GM18507 (cell line): ENCODE measurements around the gene PARP14.
"Not testable (repeated sequence)": the region's sequence is repeated elsewhere in the genome, so short reads cannot be mapped to it uniquely, and the experiment has no call there.

Source experiments
- DNase-seq: peaks from one replicate; pipeline ENCODE4 v3.0.0; 2011; ENCODE audit warnings: low read depth; ENCODE audit not compliant: insufficient read length; ENCODE audit errors: extremely low spot score
- FAIRE-seq: peaks from 2 replicates; lab custom pipeline; 2011; peaks lifted over from hg19 to GRCh38; lab: Jason Lieb, UNC

The PARP14 gene, protein sequence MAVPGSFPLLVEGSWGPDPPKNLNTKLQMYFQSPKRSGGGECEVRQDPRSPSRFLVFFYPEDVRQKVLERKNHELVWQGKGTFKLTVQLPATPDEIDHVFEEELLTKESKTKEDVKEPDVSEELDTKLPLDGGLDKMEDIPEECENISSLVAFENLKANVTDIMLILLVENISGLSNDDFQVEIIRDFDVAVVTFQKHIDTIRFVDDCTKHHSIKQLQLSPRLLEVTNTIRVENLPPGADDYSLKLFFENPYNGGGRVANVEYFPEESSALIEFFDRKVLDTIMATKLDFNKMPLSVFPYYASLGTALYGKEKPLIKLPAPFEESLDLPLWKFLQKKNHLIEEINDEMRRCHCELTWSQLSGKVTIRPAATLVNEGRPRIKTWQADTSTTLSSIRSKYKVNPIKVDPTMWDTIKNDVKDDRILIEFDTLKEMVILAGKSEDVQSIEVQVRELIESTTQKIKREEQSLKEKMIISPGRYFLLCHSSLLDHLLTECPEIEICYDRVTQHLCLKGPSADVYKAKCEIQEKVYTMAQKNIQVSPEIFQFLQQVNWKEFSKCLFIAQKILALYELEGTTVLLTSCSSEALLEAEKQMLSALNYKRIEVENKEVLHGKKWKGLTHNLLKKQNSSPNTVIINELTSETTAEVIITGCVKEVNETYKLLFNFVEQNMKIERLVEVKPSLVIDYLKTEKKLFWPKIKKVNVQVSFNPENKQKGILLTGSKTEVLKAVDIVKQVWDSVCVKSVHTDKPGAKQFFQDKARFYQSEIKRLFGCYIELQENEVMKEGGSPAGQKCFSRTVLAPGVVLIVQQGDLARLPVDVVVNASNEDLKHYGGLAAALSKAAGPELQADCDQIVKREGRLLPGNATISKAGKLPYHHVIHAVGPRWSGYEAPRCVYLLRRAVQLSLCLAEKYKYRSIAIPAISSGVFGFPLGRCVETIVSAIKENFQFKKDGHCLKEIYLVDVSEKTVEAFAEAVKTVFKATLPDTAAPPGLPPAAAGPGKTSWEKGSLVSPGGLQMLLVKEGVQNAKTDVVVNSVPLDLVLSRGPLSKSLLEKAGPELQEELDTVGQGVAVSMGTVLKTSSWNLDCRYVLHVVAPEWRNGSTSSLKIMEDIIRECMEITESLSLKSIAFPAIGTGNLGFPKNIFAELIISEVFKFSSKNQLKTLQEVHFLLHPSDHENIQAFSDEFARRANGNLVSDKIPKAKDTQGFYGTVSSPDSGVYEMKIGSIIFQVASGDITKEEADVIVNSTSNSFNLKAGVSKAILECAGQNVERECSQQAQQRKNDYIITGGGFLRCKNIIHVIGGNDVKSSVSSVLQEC (N-terminal part only)

DNA sequence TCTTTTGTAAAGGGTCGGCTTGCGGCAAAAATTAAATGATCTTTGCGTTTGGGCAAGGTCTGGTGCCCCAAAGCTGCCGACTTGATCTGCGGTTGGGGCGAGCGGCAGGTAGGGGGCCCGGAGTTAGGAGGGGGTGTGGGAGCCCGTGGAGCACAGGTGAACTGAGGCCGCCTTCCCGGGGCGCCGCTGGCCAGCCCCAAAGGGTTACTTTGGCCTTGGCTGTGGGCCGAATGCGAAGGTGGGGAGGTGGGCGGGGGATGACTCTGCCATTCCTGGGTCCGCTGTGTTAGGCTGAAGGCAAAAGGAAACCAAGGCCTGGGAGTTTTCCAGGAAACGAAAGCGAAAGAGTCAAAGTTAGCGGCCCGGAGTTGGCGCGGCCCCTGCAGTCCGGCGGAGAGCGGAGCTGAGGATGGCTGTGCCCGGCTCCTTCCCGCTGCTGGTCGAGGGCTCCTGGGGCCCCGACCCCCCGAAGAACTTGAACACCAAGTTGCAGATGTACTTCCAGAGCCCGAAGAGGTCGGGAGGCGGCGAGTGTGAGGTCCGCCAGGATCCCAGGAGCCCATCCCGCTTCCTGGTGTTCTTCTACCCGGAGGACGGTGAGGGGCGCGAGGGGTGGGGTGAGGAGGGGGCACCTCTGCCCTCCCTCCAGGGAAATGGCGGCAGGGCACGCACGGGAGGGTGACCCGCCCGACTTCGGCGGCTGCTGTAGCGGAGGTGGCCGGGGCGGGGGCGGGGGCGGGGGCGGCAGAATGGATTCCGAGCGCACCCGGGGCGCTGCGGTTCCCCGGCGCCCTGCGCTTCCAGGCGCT, at the start of gene PARP14:
TSS of gene PARP14 (plus strand) at position 365 of the 809 bp plus-strand sequence. CDS start at position 410, 45 bp downstream.
- FAIRE-seq (no peak), DNase-seq (no peak)

GRCh38 chr3:122635789-122636188, 44.9 kb upstream of the PARP14 start:
- FAIRE-seq, result no peak
- DNase-seq, result no peak

DNA sequence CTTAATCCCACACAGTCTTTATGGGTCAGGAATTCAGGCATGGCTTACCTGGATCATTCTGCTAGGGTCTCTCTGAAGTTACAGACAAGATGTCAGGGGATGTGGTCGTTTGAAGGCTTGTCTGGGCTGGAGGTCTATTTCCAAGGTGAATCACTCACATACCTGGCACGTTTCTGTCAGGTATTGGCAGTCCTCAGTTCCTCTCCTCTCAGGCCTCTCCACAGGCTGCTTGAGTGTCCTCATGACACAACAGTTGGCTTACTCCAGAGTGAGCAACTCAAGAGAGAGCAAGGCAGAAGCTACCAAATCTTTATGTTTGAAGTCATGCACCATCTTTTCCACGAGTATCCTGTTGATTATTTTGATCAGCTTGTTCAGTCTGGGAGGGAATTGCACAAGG, 43.9 kb upstream of the PARP14 start:
- no peak for FAIRE-seq

GRCh38 chr3:122640437-122640999, 40.1 kb upstream of the PARP14 start:
- FAIRE-seq (no peak), DNase-seq (no peak)

More for the DNA sequence above, 43.9 kb upstream of the PARP14 start:
- DNase-seq, result no peak

DNA sequence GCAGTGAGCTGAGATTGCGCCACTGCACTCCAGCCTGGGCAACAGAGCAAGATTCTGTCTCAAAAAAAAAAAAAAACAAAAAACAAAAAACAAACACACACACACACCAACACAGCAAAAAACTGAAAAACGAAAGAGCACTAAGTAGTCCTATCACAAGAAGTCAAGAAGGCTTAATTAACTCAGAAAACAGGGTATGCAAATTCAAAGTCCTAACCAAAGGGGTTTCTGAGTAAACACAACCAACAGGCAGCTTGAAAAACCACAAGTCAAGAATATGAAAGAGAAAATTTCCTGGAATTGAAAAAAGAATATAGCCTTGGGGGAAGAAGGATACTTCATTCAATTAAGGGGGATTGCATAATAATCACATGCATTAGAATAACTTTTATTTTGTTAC, 37.7 kb upstream of the PARP14 start:
- peak; percentile 84 for FAIRE-seq
- no peak for DNase-seq

- no peak for DNase-seq
- peak; percentile 71 for FAIRE-seq
Measured at GRCh38 chr3:122646146-122646988, 34.3 kb upstream of the PARP14 start.

DNA sequence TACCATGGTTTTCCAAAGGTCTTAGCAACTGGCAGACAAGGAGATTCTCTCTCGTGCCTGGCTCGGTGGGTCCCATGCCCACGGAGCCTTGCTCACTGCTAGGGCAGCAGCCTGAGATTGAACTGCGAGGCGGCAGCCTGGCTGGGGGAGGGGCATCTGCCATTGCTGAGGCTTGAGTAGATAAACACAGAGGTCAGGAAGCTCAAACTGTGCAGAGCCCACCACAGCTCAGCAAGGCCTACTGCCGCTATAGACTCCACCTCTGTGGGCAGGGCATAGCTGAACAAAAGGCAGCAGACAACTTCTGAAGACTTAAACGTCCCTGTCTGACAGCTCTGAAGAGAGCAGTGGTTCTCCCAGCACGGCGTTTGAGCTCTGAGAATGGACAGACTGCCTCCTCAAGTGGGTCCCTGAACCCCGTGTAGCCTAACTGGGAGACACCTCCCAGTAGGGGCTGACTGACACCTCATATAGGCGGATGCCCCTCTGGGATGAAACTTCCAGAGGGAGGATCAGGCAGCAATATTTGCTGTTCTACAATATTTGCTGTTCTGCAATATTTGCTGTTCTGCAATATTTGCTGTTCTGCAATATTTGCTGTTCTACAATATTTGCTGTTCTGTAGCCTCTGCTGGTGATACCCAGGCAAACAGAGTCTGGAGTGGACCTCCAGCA, 29.3 kb upstream of the PARP14 start:
- DNase-seq, FAIRE-seq: not testable (repeated sequence)

DNA sequence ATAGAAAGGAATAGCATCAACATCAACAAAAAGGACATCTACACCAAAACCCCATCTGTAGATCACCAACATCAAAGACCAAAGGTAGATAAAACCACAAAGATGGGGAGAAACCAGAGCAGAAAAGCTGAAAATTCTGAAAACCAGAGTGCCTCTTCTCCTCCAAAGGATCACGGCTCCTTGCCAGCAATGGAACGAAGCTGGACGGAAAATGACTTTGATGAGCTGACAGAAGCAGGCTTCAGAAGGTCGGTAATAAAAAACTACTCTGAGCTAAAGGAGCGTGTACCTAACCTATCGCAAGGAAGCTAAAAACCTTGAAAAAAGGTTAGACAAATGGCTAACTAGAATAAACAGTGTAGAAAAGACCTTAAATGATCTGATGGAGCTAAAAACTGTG, 28.7 kb upstream of the PARP14 start:
- not testable (repeated sequence) for DNase-seq, FAIRE-seq

DNA sequence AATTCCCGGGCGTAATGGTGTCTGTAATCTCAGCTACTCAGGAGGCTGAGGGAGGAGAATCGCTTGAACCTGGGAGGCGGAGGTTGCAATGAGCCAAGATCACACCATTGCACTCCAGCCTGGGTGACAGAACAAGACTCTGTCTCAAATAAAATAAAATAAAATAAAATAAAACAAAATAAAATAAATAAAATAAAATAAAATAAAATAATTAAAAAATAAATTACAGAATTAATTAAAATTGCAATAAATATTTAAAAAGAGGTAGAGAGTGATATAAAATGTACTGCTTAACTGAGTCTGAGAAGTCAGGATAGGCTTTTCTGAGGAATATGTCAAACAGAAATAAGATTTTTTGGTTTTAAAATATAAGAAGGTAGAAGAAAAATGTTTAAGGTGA, 22.3 kb upstream of the PARP14 start:
- not testable (repeated sequence) for FAIRE-seq

GRCh38 chr3:122660297-122660974, 20.2 kb upstream of the PARP14 start:
- FAIRE-seq (no peak), DNase-seq (no peak)

More for the DNA sequence above, 22.3 kb upstream of the PARP14 start:
- not testable (repeated sequence) for DNase-seq

DNA sequence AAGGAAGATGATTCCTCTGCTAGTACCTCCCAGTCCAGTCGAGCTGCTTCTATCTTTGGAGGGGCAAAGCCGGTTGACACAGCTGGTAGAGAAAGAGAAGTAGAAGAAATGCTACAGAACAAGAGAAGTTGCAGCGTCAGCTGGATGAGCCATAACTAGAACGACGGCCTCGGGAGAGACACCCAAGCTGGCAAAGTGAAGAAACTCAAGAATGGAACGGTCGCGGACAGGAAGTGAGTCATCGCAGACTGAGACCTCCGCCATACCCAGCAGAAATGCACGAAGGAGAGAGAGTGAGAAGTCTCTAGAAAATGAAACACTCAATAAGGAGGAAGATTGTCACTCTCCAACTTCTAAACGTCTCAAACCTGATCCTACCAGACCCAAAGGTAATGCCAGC, 19.0 kb upstream of the PARP14 start:
- DNase-seq, result no peak
- FAIRE-seq, result peak; percentile 78

GRCh38 chr3:122662505-122662904, 18.1 kb upstream of the PARP14 start:
- FAIRE-seq, result no peak

DNA sequence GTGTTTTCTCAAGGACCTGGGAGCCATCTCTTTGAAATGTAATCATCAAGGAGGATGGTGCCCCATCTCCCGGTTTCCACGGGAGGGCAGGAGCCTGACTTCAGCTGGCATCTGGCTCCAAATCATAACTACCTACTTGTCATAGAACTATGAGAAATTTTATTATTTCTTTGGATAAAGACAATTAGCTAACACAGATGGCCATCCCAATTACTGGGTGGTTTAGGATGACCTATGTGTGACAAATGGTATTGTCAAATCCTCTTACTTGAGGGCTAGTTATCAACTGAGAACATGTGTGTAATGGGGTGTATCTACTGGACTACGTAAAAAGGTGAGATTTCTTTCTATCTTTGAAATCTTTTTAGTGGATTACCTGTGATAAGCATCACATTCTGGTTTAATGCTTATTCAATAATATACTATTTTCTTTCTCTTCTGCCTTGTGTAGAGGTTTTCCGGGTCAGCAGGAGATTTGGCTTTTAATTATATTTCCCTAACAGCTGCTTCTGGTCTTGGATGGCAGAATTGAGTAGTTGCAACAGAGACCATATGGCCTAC, 15.3 kb upstream of the PARP14 start:
- FAIRE-seq (no peak), DNase-seq (no peak)

More at GRCh38 chr3:122662505-122662904, 18.1 kb upstream of the PARP14 start:
- no peak for DNase-seq

DNA sequence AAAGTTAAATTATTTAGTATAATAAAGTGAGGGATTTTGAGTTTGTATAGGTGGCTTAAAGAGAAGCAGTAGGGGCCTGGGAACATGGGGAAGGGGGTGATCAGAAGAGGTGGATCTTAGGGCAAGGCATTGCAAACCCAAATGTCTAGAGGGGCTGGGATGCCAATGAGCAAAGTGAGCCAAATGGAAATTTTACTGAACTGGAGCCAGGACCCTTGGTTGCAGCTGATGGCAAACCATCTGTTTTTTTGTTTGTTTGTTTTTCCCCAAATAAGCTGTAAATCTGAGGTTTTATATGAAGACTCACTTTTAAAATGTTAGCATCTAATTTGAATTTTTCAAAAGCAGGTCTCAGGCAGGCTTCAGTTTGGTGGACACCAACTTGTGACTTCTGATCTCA, 14.8 kb upstream of the PARP14 start:
- FAIRE-seq, result no peak
- DNase-seq, result no peak

GRCh38 chr3:122668930-122669730, 11.5 kb upstream of the PARP14 start:
- FAIRE-seq, result peak; percentile 68

More at GRCh38 chr3:122668930-122669730, 11.5 kb upstream of the PARP14 start:
- DNase-seq, result no peak
